ENCODE measurements around the gene SNX2.
A peak's percentile ranks its signal among the peaks of the same experiment; 100 is the strongest.

The SNX2 gene

DNA sequence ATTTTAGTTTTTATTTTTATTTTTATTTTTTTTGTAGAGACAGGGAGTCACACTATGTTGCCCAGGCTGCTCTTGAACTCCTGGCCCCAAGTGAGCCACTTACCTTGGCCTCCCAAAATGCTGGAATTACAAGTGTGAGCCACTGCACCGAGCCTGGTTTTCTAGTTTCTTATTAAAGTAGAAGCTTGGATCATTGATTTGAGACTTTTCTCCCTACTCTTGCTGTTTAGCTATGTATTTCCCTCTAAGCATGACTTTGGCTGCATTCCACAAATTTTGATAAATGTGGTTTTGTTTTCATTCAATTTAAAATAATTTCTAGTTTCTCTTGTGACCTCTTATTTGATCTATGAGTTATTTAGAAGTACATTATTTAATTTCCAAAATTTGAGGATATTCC lies 10.4 kb downstream of the SNX2 start:
- H3K27me3 Mint-ChIP-seq = no peaks in the 10 kb centered on the region
- peaks cover 12% of the 10 kb centered on the region for H3K9me3 Mint-ChIP-seq
- no peak overlapping the region for H3K27ac Mint-ChIP-seq
- no peak overlapping the region for H3K4me3 Mint-ChIP-seq
- peaks cover 54% of the 10 kb centered on the region for H3K4me1 Mint-ChIP-seq (ENCODE audit: low read depth)
- H3K36me3 Mint-ChIP-seq (ENCODE audit: low read depth) = peaks cover 54% of the 10 kb centered on the region

DNA sequence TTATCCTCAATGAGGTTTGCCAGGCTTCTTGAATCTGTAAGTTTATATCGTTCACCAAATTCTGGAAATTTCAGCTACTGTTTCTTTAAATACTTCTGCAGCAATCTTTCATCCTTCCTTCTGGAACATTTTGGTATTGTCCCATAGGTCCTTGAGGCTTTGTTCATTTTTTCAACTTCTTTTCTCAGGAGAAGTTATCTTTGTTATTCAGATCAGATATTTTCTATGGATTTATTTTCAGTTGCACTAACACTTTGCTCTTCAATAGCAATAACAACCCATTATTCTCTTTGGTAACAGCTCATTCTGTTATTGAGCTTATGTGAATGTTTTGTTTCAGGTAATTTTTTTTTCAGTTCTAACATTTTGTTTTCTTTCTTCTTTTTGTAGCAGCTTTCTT lies 13.5 kb downstream of the SNX2 start:
- Mint-ChIP-seq H3K4me1 (ENCODE audit: low read depth) (peaks cover 45% of the 10 kb centered on the region), H3K4me3 (no peak overlapping the region), H3K27me3 (no peaks in the 10 kb centered on the region), H3K36me3 (ENCODE audit: low read depth) (peaks cover 63% of the 10 kb centered on the region), H3K27ac (peak overlapping the region; percentile 0), H3K9me3 (peaks cover 12% of the 10 kb centered on the region)

DNA sequence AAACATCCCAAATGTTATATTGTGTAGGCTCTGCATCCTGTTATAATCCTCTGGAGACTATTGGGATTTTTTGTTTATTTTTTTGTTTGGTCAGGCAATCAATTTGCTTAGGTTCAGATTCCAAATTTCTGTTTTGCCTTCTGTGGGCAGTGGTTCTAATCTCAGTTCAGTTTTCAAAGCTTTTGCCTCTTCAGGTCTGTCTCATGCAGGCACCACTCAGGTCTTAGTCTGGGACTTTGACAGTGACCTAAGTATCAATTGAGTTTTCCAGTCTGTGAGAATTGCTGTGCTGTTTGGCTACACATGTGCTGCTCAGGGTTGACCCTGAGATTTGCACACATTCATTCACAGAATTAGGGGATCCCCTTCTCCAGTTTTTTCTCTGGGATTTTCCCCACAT lies 14.1 kb downstream of the SNX2 start:
- peaks cover 39% of the 10 kb centered on the region for H3K4me1 Mint-ChIP-seq (ENCODE audit: low read depth)
- no peak overlapping the region for H3K4me3 Mint-ChIP-seq
- H3K9me3 Mint-ChIP-seq = peaks cover 12% of the 10 kb centered on the region
- H3K36me3 Mint-ChIP-seq (ENCODE audit: low read depth) = peaks cover 58% of the 10 kb centered on the region
- H3K27me3 Mint-ChIP-seq = no peaks in the 10 kb centered on the region
- H3K27ac Mint-ChIP-seq = no peak overlapping the region

DNA sequence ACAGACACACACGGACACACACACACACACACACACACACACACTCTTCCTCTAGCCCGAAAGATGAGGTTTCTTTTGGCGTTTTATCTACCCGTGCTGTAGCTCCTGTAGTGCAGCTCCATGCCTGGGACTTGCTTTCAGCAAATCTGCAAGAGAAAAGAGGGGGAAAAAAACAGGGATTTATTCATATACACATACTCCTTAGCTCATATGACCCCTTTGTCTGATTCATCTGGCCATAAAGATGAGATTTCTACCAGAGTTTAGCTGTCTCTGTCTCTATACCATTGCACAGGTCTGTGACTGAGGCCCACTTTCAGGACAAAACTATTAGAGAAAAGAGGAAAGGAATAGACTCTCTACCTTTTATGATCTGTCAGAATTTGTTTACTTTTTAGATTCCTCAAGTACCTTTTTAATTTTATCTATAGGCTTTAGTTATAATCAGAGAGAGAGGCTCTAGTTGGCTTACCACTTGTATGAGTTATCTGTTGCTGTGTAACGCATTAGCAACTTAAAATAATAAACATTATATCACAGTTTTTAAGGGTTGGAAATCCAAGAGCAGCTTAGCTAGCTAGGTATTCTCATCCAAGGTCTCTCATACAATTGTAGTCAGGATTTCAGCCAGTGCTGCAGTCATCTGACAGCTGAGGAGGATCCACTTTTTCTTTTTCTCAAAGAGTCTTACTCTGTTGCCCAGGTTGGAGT lies 14.7 kb downstream of the SNX2 start:
- Mint-ChIP-seq H3K4me3 (no peak overlapping the region), H3K4me1 (ENCODE audit: low read depth) (peaks cover 35% of the 10 kb centered on the region), H3K36me3 (ENCODE audit: low read depth) (peaks cover 56% of the 10 kb centered on the region), H3K9me3 (peaks cover 9% of the 10 kb centered on the region), H3K27me3 (no peaks in the 10 kb centered on the region), H3K27ac (no peak overlapping the region)

GRCh38 chr5:122790354-122791103 lies 15.6 kb downstream of the SNX2 start:
- Mint-ChIP-seq H3K27me3 (no peaks in the 10 kb centered on the region), H3K9me3 (peaks cover 3% of the 10 kb centered on the region), H3K4me1 (ENCODE audit: low read depth) (peaks cover 29% of the 10 kb centered on the region), H3K4me3 (no peak overlapping the region), H3K27ac (peak overlapping the region; percentile 27), H3K36me3 (ENCODE audit: low read depth) (peaks cover 55% of the 10 kb centered on the region)

- no peaks in the 10 kb centered on the region for H3K9me3 Mint-ChIP-seq
- no peaks in the 10 kb centered on the region for H3K4me1 Mint-ChIP-seq (ENCODE audit: low read depth)
- no peak overlapping the region for H3K27ac Mint-ChIP-seq
- H3K36me3 Mint-ChIP-seq (ENCODE audit: low read depth) = peaks cover 56% of the 10 kb centered on the region
- H3K4me3 Mint-ChIP-seq = no peak overlapping the region
- H3K27me3 Mint-ChIP-seq = no peaks in the 10 kb centered on the region
Observed at GRCh38 chr5:122805481-122805880, 30.6 kb downstream of the SNX2 start.

DNA sequence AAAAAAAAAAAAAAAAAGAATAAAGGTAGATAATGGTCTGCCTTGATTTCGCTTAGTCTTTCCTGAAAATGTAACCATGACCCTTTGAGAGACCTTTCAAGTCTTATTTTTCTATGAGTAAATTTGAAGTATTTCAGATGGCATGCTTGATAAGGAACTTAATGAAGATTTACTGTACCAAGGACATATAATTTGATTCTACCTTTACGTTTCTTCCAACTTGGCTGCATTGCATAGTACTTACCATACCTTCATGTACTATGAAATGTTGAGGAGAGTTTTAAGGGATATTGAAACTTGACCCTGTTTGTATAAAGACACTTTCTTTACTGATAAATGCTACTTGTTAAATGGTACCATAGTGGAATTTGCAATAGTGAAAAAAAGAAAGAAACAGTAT lies 35.5 kb downstream of the SNX2 start:
- no peaks in the 10 kb centered on the region for H3K9me3 Mint-ChIP-seq
- H3K27me3 Mint-ChIP-seq = no peaks in the 10 kb centered on the region
- H3K36me3 Mint-ChIP-seq (ENCODE audit: low read depth) = peaks cover 36% of the 10 kb centered on the region
- H3K4me3 Mint-ChIP-seq = no peak overlapping the region
- no peaks in the 10 kb centered on the region for H3K4me1 Mint-ChIP-seq (ENCODE audit: low read depth)
- no peak overlapping the region for H3K27ac Mint-ChIP-seq

DNA sequence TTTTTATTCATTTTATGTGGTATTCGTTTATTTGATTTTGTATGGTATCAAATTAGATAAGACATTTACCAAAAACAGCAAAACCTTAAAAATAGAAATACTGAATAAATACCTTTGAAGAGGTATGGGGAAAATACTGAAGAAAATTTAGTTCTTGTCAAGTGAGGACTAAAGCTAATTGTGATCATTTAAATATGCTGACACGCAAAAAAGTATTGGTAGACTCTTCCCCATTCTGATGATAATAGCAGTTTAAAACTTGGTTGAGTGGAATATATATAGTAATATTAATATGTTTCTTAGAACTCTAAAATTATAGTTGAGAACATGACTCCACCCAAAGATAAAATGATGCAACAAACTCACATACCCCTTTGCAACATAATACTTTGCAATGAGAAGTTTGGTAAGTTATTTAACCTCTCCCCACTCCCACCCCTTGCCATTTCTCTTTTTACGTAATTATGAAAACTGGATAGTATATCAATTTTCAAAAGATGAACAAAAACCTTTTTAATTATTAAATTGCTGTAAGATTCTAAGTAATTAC lies 40.4 kb downstream of the SNX2 start:
- Mint-ChIP-seq H3K27me3 (no peaks in the 10 kb centered on the region), H3K4me3 (no peak overlapping the region), H3K36me3 (ENCODE audit: low read depth) (peaks cover 25% of the 10 kb centered on the region), H3K27ac (no peak overlapping the region), H3K9me3 (no peaks in the 10 kb centered on the region), H3K4me1 (ENCODE audit: low read depth) (no peaks in the 10 kb centered on the region)

DNA sequence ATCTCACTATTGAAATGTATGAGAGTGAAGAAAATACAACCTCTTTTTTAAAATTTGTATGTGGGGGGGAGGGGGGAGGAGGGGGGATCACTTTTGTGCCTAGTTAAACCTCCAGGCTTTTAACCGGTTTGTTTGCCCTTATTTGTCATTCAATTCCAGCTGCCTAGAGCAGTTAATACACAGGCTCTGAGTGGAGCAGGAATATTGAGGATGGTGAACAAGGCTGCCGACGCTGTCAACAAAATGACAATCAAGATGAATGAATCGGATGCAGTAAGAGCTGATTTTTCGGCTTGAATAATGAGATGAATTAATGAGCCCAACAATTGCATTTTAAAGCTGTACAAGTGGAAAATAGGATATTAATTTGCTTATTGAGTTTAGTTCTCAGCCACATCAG lies 41.9 kb downstream of the SNX2 start:
- Mint-ChIP-seq H3K4me3 (no peak overlapping the region), H3K27me3 (no peaks in the 10 kb centered on the region), H3K36me3 (ENCODE audit: low read depth) (peaks cover 34% of the 10 kb centered on the region), H3K27ac (no peak overlapping the region), H3K4me1 (ENCODE audit: low read depth) (no peaks in the 10 kb centered on the region), H3K9me3 (no peaks in the 10 kb centered on the region)

GRCh38 chr5:122831984-122832383 lies 57.1 kb downstream of the SNX2 start:
- Mint-ChIP-seq H3K9me3 (no peaks in the 10 kb centered on the region), H3K4me3 (no peak overlapping the region), H3K4me1 (ENCODE audit: low read depth) (no peaks in the 10 kb centered on the region), H3K27me3 (no peaks in the 10 kb centered on the region), H3K27ac (no peak overlapping the region), H3K36me3 (ENCODE audit: low read depth) (peaks cover 19% of the 10 kb centered on the region)

DNA sequence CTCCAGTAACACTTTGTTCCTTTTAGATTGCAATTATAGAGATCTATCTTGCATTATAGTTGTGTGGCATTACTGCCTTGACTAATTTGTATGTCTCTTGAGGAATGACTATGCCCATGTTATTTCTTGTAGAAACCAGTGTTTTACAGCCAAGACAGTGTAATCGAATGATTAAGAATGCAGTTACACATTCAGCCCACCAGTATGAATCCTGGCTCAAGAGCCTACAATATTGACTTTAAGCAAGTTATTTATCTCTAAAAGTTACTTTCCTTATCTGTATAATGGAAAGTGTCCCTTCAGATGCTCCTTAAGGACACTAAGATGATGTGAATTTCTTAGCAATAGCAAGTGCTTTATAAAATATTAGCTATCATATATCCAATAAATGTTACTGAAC lies 60.8 kb downstream of the SNX2 start:
- no peaks in the 10 kb centered on the region for H3K9me3 Mint-ChIP-seq
- H3K36me3 Mint-ChIP-seq (ENCODE audit: low read depth) = peaks cover 4% of the 10 kb centered on the region
- peaks cover 5% of the 10 kb centered on the region for H3K4me1 Mint-ChIP-seq (ENCODE audit: low read depth)
- no peak overlapping the region for H3K27ac Mint-ChIP-seq
- peaks cover 10% of the 10 kb centered on the region for H3K27me3 Mint-ChIP-seq
- H3K4me3 Mint-ChIP-seq = no peak overlapping the region

DNA sequence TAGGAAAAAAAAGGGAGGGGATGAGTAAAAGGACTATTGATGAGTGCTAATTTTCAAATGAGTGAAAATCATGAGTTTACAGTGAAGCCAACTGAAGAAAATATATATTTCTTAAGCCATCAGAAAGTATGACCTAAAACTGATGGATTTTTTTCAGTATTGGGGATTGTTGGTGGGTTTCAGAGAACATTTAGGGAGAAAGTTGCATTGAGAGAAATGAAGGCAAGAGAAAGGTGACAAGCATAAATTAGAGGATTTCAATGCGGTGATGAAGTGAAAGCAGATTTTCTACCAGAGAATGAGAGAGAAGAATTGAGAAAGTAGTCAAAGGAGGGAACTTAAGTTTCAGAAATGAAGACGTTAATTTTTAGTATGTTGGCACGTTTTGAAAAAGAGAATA lies 62.1 kb downstream of the SNX2 start:
- no peak overlapping the region for H3K4me3 Mint-ChIP-seq
- H3K4me1 Mint-ChIP-seq (ENCODE audit: low read depth) = peaks cover 5% of the 10 kb centered on the region
- H3K9me3 Mint-ChIP-seq = no peaks in the 10 kb centered on the region
- H3K27ac Mint-ChIP-seq = no peak overlapping the region
- peaks cover 4% of the 10 kb centered on the region for H3K36me3 Mint-ChIP-seq (ENCODE audit: low read depth)
- H3K27me3 Mint-ChIP-seq = peaks cover 14% of the 10 kb centered on the region

DNA sequence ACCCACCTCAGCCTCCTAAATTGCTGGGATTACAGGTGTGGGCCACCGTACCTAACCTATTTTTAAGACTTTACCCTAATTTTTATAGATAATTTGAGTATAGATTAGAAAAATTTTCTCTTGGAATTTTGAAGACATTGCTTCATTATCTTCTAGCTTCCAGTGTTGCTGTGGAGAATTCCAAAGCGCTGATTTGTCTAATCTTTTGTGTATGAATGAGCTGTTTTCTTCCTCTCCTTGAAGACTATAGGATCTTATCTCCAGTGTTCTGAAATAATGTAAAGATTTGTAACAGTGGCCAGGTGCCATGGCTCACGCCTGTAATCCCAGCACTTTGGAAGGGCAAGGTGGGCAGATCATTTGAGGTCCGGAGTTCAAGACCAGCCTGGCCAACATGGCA lies 64.9 kb downstream of the SNX2 start:
- H3K4me3 Mint-ChIP-seq = no peak overlapping the region
- peaks cover 18% of the 10 kb centered on the region for H3K27me3 Mint-ChIP-seq
- peaks cover 15% of the 10 kb centered on the region for H3K4me1 Mint-ChIP-seq (ENCODE audit: low read depth)
- no peaks in the 10 kb centered on the region for H3K9me3 Mint-ChIP-seq
- H3K36me3 Mint-ChIP-seq (ENCODE audit: low read depth) = peaks cover 4% of the 10 kb centered on the region
- H3K27ac Mint-ChIP-seq = no peak overlapping the region

GRCh38 chr5:122842016-122842580 lies 67.2 kb downstream of the SNX2 start:
- Mint-ChIP-seq H3K4me1 (ENCODE audit: low read depth) (peaks cover 27% of the 10 kb centered on the region), H3K36me3 (ENCODE audit: low read depth) (peaks cover 4% of the 10 kb centered on the region), H3K4me3 (no peak overlapping the region), H3K9me3 (no peaks in the 10 kb centered on the region), H3K27ac (no peak overlapping the region), H3K27me3 (peaks cover 23% of the 10 kb centered on the region)

Data from stimulated activated naive CD8-positive, alpha-beta T cell treated with anti-CD3 and anti-CD28 coated beads, Interleukin-15, Interleukin-2, amounts not matched to agents 100 ng/mL and 50 ng/mL, for 24 hours (primary cell).